SK-N-MC (cell line): Measurements from ENCODE around the gene SPSB1.

Experiments used
- EZH2 ChIP-seq: fragments of 200-600 bp; sonication (generic); IDR thresholded peaks from one replicate; pipeline ENCODE4 v1.6.1; 2017; ENCODE audit warnings: antibody characterized with exemption
- POLR2AphosphoS5 ChIP-seq: IDR thresholded peaks from 2 replicates; pipeline ENCODE4 v1.6.1; 2012; ENCODE audit warnings: mild to moderate bottlenecking, low read depth, low read length, borderline replicate concordance

GRCh38 chr1:9361630-9362260 is 69.1 kb downstream of the SPSB1 start:
- TF ChIP-seq EZH2 = no peak
- TF ChIP-seq POLR2AphosphoS5 = no peak
